HepG2 (cell line): ENCODE measurements around the gene TNFAIP3. TPM values are rescaled to one million over a fixed set of nuclear protein-coding genes. Genes with fewer than 3 reads are reported as not detected.

ENCODE experiments used
- ATAC-seq: fragments of 200-7000 bp; cut with Tn5 transposase; 3 replicates; pipeline ENCODE4 v1.9.1; 2020; ENCODE audit warnings: mild to moderate bottlenecking, moderate library complexity
- BruUV-seq: library from RNA; stranded (reverse); fragments of 400-500 nt; replicated peaks from 2 replicates; lab custom pipeline; 2021; lab: Mats Ljungman, UMichigan
- CTCF ChIA-PET: fragments of 300-600 bp; formaldehyde crosslinking; extraction: SDS; loops from one replicate; lab custom pipeline; 2021; ENCODE audit warnings: low total read pairs, inconsistent platforms, low intra/inter-chr PET ratio; lab: Yijun Ruan, JAX
- POLR2A ChIA-PET: fragments of 350-600 bp; sonication (Branson Sonifier 250); formaldehyde crosslinking; loops from one replicate; lab custom pipeline; 2020; ENCODE audit warnings: antibody characterized with exemption, inconsistent platforms; lab: Yijun Ruan, JAX
- DNase-seq: peaks from one replicate; pipeline ENCODE4 v3.0.0-alpha.2; 2015; ENCODE audit warnings: low spot score
- FAIRE-seq: peaks from 3 replicates; lab custom pipeline; 2011; peaks lifted over from hg19 to GRCh38; lab: Jason Lieb, UNC
- H2AFZ ChIP-seq: one replicate; pipeline ENCODE4 v1.6.1; 2011; ENCODE audit warnings: low read length, inconsistent platforms
- H3K27ac ChIP-seq: fragments of 300-600 bp; 3 replicates; pipeline ENCODE4 v1.8.0; 2011; ENCODE audit warnings: mixed run types, mild to moderate bottlenecking, mixed read lengths, low read length, inconsistent platforms; ENCODE audit not compliant: insufficient read depth; ENCODE audit errors: extremely low read length
- H3K27me3 ChIP-seq, 2 experiments: fragments of 200-600 bp in 1 of 2; 2 replicates in 1 of 2; 3 replicates in 1 of 2; pipeline versions ENCODE4 v1.6.0 to v1.8.0; 2011; ENCODE audit warnings: low read length in 2 of 2, mild to moderate bottlenecking in 2 of 2, moderate library complexity in 2 of 2, inconsistent platforms in 1 of 2; ENCODE audit not compliant: insufficient read depth in 2 of 2, control insufficient read depth in 1 of 2
- H3K36me3 ChIP-seq, 2 experiments: fragments of 200-600 bp in 1 of 2; replicated peaks in 1 of 2; 2 replicates in 1 of 2; 3 replicates in 1 of 2; pipeline versions ENCODE4 v1.5.1 to v1.8.0; 2011; ENCODE audit warnings: low read length in 2 of 2, inconsistent platforms in 1 of 2; ENCODE audit not compliant: insufficient read depth in 2 of 2, control insufficient read depth in 1 of 2
- H3K4me1 ChIP-seq: 2 replicates; pipeline ENCODE4 v1.5.1; 2012; ENCODE audit warnings: low read length, inconsistent platforms; ENCODE audit not compliant: insufficient read depth
- H3K4me2 ChIP-seq: 2 replicates; pipeline ENCODE4 v1.6.0; 2011; ENCODE audit warnings: low read depth, low read length, inconsistent platforms
- H3K4me3 ChIP-seq, 3 experiments: fragments of 200-600 bp in 1 of 3; sonication (generic), shearing (Covaris generic) in 1 of 3; replicated peaks in 1 of 3; 2 replicates each; pipeline ENCODE4 v1.5.1; 2011 to 2016; ENCODE audit warnings: low read length in 3 of 3, inconsistent platforms in 2 of 3, low read depth in 2 of 3, mild to moderate bottlenecking in 2 of 3, control low read depth in 1 of 3, mixed read lengths in 1 of 3; ENCODE audit not compliant: insufficient read depth in 1 of 3
- H3K79me2 ChIP-seq: one replicate; pipeline ENCODE4 v1.6.1; 2011; ENCODE audit warnings: low read length, inconsistent platforms; ENCODE audit not compliant: insufficient read depth
- H3K9ac ChIP-seq: 2 replicates; pipeline ENCODE4 v1.6.0; 2011; ENCODE audit warnings: mild to moderate bottlenecking, low read depth, low read length, inconsistent platforms; ENCODE audit not compliant: insufficient read depth
- H3K9me3 ChIP-seq: 2 replicates; pipeline ENCODE4 v1.5.1; 2012; ENCODE audit warnings: mild to moderate bottlenecking, low read length
- H4K20me1 ChIP-seq: 2 replicates; pipeline ENCODE4 v1.6.0; 2011; ENCODE audit warnings: inconsistent platforms, mild to moderate bottlenecking, low read length, moderate library complexity; ENCODE audit not compliant: insufficient read depth
- ARID4A ChIP-seq: sonication (generic); formaldehyde crosslinking; IDR thresholded peaks from 2 replicates; pipeline ENCODE4 v1.5.0; 2020; ENCODE audit warnings: mild to moderate bottlenecking, missing genetic modification reagents, borderline replicate concordance
- ATF3 ChIP-seq: sonication (generic); formaldehyde crosslinking; IDR thresholded peaks from 2 replicates; pipeline ENCODE4 v1.4.0; 2020; ENCODE audit warnings: missing genetic modification reagents
- BRD4 ChIP-seq: sonication (generic); formaldehyde crosslinking; IDR thresholded peaks from 2 replicates; pipeline ENCODE4 v1.4.0; 2020; ENCODE audit warnings: missing genetic modification reagents
- CBX1 ChIP-seq: IDR thresholded peaks from one replicate; pipeline ENCODE4 v1.6.1; 2016; ENCODE audit warnings: antibody characterized with exemption, low read depth
- FOXJ3 ChIP-seq: sonication (generic); formaldehyde crosslinking; IDR thresholded peaks from 2 replicates; pipeline ENCODE4 v1.4.0; 2020; ENCODE audit warnings: missing genetic modification reagents, mild to moderate bottlenecking, borderline replicate concordance
- NFKB2 ChIP-seq: sonication (generic); formaldehyde crosslinking; IDR thresholded peaks from 2 replicates; pipeline ENCODE4 v1.4.0; 2020; ENCODE audit warnings: missing genetic modification reagents, borderline replicate concordance
- PAF1 ChIP-seq: IDR thresholded peaks from 2 replicates; pipeline ENCODE4 v1.6.1; 2016; ENCODE audit warnings: missing genetic modification reagents, missing compliant biosample characterization
- RNF2 ChIP-seq: fragments of 450-650 bp; conservative IDR thresholded peaks from 2 replicates; pipeline ENCODE4 v1.6.1; 2016; ENCODE audit warnings: low read depth
- SKIL ChIP-seq: sonication (generic); formaldehyde crosslinking; IDR thresholded peaks from 2 replicates; pipeline ENCODE4 v1.8.0; 2022; ENCODE audit warnings: missing genetic modification reagents, mild to moderate bottlenecking, moderate library complexity, borderline replicate concordance
- SMAD1 ChIP-seq: sonication (generic); formaldehyde crosslinking; IDR thresholded peaks from 2 replicates; pipeline ENCODE4 v1.4.0; 2020; ENCODE audit warnings: missing genetic modification reagents, low read depth, mild to moderate bottlenecking, borderline replicate concordance
- SMARCE1 ChIP-seq: fragments of 450-650 bp; IDR thresholded peaks from 2 replicates; pipeline ENCODE4 v1.6.1; 2017; ENCODE audit warnings: borderline replicate concordance
- SRF ChIP-seq: IDR thresholded peaks from 2 replicates; pipeline ENCODE4 v1.6.1; 2011; ENCODE audit warnings: mild to moderate bottlenecking, low read depth, low read length, moderate library complexity
- TBX3 ChIP-seq: fragments of 450-650 bp; IDR thresholded peaks from 2 replicates; pipeline ENCODE4 v1.6.1; 2017; ENCODE audit warnings: antibody characterized with exemption, mild to moderate bottlenecking, inconsistent platforms, borderline replicate concordance
- ZNF441 ChIP-seq: sonication (generic); formaldehyde crosslinking; IDR thresholded peaks from 2 replicates; pipeline ENCODE4 v1.7.0; 2021; ENCODE audit warnings: missing genetic modification reagents, borderline replicate concordance
- ZNF674 ChIP-seq: sonication (generic); formaldehyde crosslinking; IDR thresholded peaks from 2 replicates; pipeline ENCODE4 v1.5.0; 2020; ENCODE audit warnings: low read depth, mild to moderate bottlenecking, missing genetic modification reagents
- WGBS: methylation state at CpG from one replicate; pipeline ENCODE4 v1.1.6; 2017; ENCODE audit warnings: low lambda C conversion rate; 5-methylcytosine and 5-hydroxymethylcytosine counted together
- in situ Hi-C: cut with HindIII; loops from 2 replicates; pipeline ENCODE4 v1.10.0; 2017; ENCODE audit warnings: low pct_unique_long_range_greater_than_20kb; ENCODE audit not compliant: extremely low pct_ligation_motif_present
- intact Hi-C: fragments of 100-400 bp; cut with micrococcal nuclease; formaldehyde crosslinking; loops from one replicate; pipeline ENCODE4 v1.10.0; 2022; ENCODE audit not compliant: unreplicated experiment
- polyA plus RNA-seq, 8 experiments: library from polyadenylated mRNA; depleted of rRNA in 3 of 8; stranded (reverse) in 7 of 8; unstranded in 1 of 8; fragments of >200 nt; fragmentation: Illumina TruSeq in 4 of 8; extraction: Trizol in 4 of 8; gene quantifications; 2 replicates each; pipeline versions ENCODE4 v1.2.1 to v1.2.3, GENCODE V29; 2011 to 2016; ENCODE audit warnings: low read depth in 4 of 8, missing spikeins in 1 of 8, mixed read lengths in 1 of 8; ENCODE audit not compliant: insufficient read depth in 1 of 8
- total RNA-seq, 5 experiments: library from RNA; depleted of rRNA; stranded (reverse); fragments of >200 nt; fragmentation: Illumina TruSeq; extraction: Trizol; gene quantifications; 2 replicates each; pipeline ENCODE4 v1.2.3, GENCODE V29; 2016; ENCODE audit warnings: low read depth in 1 of 5

Gene TNFAIP3
- total and polyA plus RNA-seq, 2 of the 13 experiments (the other 11 are each of a cell fraction or from before 2014, with no cell fraction given): 28.2 to 47.1 TPM

- TF ChIP-seq CBX1: no peak
- no peak for TF ChIP-seq TBX3
- no peak for TF ChIP-seq SRF
- TF ChIP-seq ZNF441 (CRISPR knock-in tag): no peak
- no peak for TF ChIP-seq RNF2
- no peak for TF ChIP-seq SKIL (CRISPR knock-in tag)
Measured at GRCh38 chr6:137893181-137893580, 26.1 kb downstream of the TNFAIP3 start (continued).

- DNase-seq (no peak), FAIRE-seq (no peak), ATAC-seq (no peak)
- H3K27me3 ChIP-seq: no peaks in the 10 kb centered on the region; a peak in 1 of 5 replicates
- no peaks in the 10 kb centered on the region for H3K9me3 ChIP-seq
- no peaks in the 10 kb centered on the region for H3K79me2 ChIP-seq
- in situ Hi-C loops (no loop called here), intact Hi-C loops (loop anchor here (5.0 kb wide), 1 partner anchor 34 kb away; no protein-coding TSS in a partner anchor)
- no peak overlapping the region for H3K4me3 ChIP-seq
- H4K20me1 ChIP-seq: no peaks in the 10 kb centered on the region
- no peaks in the 10 kb centered on the region for H3K36me3 ChIP-seq
- H3K9ac ChIP-seq: no peak overlapping the region
- H3K4me1 ChIP-seq: peaks cover 17% of the 10 kb centered on the region
- H2AFZ ChIP-seq: no peak overlapping the region
- TF ChIP-seq NFKB2 (CRISPR knock-in tag) (no peak), FOXJ3 (no peak), ARID4A (CRISPR knock-in tag) (no peak), PAF1 (CRISPR knock-in tag) (no peak), SMAD1 (CRISPR knock-in tag) (no peak), SMARCE1 (no peak), ATF3 (CRISPR knock-in tag) (no peak), BRD4 (CRISPR knock-in tag) (no peak), ZNF674 (CRISPR knock-in tag) (no peak)
- H3K4me2 ChIP-seq: no peak overlapping the region
- ChIA-PET POLR2A (no interaction called here), CTCF (no interaction called here)
- H3K27ac ChIP-seq: no peak overlapping the region
- BruUV-seq: no TSS peak
- WGBS: 49% methylated on average over 2 of the region's 2 CpGs
Measured at GRCh38 chr6:137893726-137894125, 26.7 kb downstream of the TNFAIP3 start.
